Stimulated activated CD4-positive, alpha-beta T cell treated with anti-CD3 and anti-CD28 coated beads, Interleukin-12 subunit alpha, Interleukin-12 subunit beta, amount 100 ng/mL, for 48 hours (primary cell): Measurements from ENCODE around the gene RAB20.
"Not testable (repeated sequence)": the region's sequence is repeated elsewhere in the genome, so short reads cannot be mapped to it uniquely, and the experiment has no call there.

Experiments
- DNase-seq, 3 donors: peaks; one replicate each; pipeline ENCODE4 v3.0.0-alpha.2; 2020; ENCODE audit warnings: low read depth in 2 of 3, low spot score in 1 of 3

The RAB20 gene

GRCh38 chr13:110511509-110512181 is 49.9 kb downstream of the RAB20 start:
- DNase-seq = no peak

GRCh38 chr13:110509971-110510786 is 51.3 kb downstream of the RAB20 start:
- DNase-seq = no peak

- no peak for DNase-seq
Observed at GRCh38 chr13:110509478-110509926, 52.0 kb downstream of the RAB20 start.

- DNase-seq = no peak
Observed at GRCh38 chr13:110507678-110508381, 53.7 kb downstream of the RAB20 start.

GRCh38 chr13:110506859-110507566 is 54.5 kb downstream of the RAB20 start:
- DNase-seq = no peak

GRCh38 chr13:110506396-110506795 is 55.1 kb downstream of the RAB20 start:
- DNase-seq = no peak

GRCh38 chr13:110505594-110505993 is 55.9 kb downstream of the RAB20 start:
- no peak for DNase-seq

- no peak for DNase-seq
Observed at GRCh38 chr13:110503979-110504499, 57.5 kb downstream of the RAB20 start.

GRCh38 chr13:110503037-110503901 is 58.3 kb downstream of the RAB20 start:
- no peak for DNase-seq

GRCh38 chr13:110501188-110501587 is 60.3 kb downstream of the RAB20 start:
- DNase-seq = no peak

GRCh38 chr13:110500341-110500740 is 61.2 kb downstream of the RAB20 start:
- DNase-seq = no peak

- DNase-seq = no peak
Observed at GRCh38 chr13:110499621-110500281, 61.8 kb downstream of the RAB20 start.

- DNase-seq = no peak
Observed at GRCh38 chr13:110498765-110499164, 62.8 kb downstream of the RAB20 start.

- DNase-seq = no peak
Observed at GRCh38 chr13:110498327-110498726, 63.2 kb downstream of the RAB20 start.

GRCh38 chr13:110497896-110498295 is 63.6 kb downstream of the RAB20 start:
- DNase-seq = not testable (repeated sequence)

- DNase-seq = no peak
Observed at GRCh38 chr13:110497003-110497402, 64.5 kb downstream of the RAB20 start.

- no peak for DNase-seq
Observed at GRCh38 chr13:110496281-110496680, 65.2 kb downstream of the RAB20 start.

- DNase-seq = no peak
Observed at GRCh38 chr13:110495881-110496280, 65.6 kb downstream of the RAB20 start.

GRCh38 chr13:110495376-110495775 is 66.1 kb downstream of the RAB20 start:
- DNase-seq = no peak
